ENCODE measurements around the gene TRIM17.

TRIM17 gene

DNA sequence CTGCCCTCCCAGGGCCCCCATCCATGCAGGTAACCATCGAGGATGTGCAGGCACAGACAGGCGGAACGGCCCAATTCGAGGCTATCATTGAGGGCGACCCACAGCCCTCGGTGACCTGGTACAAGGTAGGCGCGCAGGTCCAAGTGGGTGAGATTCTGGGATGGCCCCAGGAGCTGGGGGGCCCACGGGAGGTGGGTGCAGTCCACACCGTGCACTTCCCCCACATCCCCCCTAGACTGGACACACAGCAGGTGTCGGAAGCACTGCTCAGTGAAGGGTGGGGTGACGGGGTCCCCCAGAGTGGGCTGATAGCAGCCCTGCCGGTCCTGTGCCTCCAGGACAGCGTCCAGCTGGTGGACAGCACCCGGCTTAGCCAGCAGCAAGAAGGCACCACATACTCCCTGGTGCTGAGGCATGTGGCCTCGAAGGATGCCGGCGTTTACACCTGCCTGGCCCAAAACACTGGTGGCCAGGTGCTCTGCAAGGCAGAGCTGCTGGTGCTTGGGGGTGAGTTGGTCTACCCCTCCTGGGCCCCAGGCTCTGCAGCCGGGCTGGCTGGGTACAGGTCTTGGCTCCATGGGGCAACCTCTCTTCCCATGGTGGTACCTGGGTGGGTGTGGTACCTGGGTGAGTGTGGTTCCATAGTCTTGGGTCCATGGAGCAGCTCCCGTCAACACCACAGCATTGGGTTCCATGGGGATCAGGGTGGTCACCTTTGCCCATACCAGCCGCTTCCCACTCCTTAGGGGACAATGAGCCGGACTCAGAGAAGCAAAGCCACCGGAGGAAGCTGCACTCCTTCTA, 50.4 kb downstream of the TRIM17 start:
- TF ChIP-seq TAF1 (IDR thresholded peaks at IDR 0.05; ENCODE audit: low read depth): no peak
- no peak for TF ChIP-seq ZBTB7A (IDR thresholded peaks at IDR 0.05; ENCODE audit: low read depth)
- TF ChIP-seq, protein P1, sequence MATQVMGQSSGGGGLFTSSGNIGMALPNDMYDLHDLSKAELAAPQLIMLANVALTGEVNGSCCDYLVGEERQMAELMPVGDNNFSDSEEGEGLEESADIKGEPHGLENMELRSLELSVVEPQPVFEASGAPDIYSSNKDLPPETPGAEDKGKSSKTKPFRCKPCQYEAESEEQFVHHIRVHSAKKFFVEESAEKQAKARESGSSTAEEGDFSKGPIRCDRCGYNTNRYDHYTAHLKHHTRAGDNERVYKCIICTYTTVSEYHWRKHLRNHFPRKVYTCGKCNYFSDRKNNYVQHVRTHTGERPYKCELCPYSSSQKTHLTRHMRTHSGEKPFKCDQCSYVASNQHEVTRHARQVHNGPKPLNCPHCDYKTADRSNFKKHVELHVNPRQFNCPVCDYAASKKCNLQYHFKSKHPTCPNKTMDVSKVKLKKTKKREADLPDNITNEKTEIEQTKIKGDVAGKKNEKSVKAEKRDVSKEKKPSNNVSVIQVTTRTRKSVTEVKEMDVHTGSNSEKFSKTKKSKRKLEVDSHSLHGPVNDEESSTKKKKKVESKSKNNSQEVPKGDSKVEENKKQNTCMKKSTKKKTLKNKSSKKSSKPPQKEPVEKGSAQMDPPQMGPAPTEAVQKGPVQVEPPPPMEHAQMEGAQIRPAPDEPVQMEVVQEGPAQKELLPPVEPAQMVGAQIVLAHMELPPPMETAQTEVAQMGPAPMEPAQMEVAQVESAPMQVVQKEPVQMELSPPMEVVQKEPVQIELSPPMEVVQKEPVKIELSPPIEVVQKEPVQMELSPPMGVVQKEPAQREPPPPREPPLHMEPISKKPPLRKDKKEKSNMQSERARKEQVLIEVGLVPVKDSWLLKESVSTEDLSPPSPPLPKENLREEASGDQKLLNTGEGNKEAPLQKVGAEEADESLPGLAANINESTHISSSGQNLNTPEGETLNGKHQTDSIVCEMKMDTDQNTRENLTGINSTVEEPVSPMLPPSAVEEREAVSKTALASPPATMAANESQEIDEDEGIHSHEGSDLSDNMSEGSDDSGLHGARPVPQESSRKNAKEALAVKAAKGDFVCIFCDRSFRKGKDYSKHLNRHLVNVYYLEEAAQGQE (IDR thresholded peaks at IDR 0.05; ENCODE audit: low read depth): no peak
- no peak for TF ChIP-seq NFIC (IDR thresholded peaks at IDR 0.05)
- no peak for TF ChIP-seq CREB1 (IDR thresholded peaks at IDR 0.05; ENCODE audit: low read depth)
- TF ChIP-seq TEAD4 (IDR thresholded peaks at IDR 0.05): no peak
- TF ChIP-seq, protein P2, sequence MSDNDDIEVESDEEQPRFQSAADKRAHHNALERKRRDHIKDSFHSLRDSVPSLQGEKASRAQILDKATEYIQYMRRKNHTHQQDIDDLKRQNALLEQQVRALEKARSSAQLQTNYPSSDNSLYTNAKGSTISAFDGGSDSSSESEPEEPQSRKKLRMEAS (IDR thresholded peaks at IDR 0.05): no peak
- TF ChIP-seq RAD21 (IDR thresholded peaks at IDR 0.05; ENCODE audit: low read depth): no peak
- TF ChIP-seq, protein P3, sequence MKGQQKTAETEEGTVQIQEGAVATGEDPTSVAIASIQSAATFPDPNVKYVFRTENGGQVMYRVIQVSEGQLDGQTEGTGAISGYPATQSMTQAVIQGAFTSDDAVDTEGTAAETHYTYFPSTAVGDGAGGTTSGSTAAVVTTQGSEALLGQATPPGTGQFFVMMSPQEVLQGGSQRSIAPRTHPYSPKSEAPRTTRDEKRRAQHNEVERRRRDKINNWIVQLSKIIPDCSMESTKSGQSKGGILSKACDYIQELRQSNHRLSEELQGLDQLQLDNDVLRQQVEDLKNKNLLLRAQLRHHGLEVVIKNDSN (IDR thresholded peaks at IDR 0.05): no peak
- no peak for TF ChIP-seq CEBPB (IDR thresholded peaks at IDR 0.05)
- no peak for TF ChIP-seq EGR1 (IDR thresholded peaks at IDR 0.05)
- no peak for TF ChIP-seq YY1 (IDR thresholded peaks at IDR 0.05; ENCODE audit: low read depth)
- no peak for TF ChIP-seq FOXM1 (IDR thresholded peaks at IDR 0.05; ENCODE audit: borderline replicate concordance, low read depth)
- no peak for TF ChIP-seq TCF12 (IDR thresholded peaks at IDR 0.05; ENCODE audit: low read depth)
- no peak for TF ChIP-seq EP300 (IDR thresholded peaks at IDR 0.05; ENCODE audit: borderline replicate concordance)

DNA sequence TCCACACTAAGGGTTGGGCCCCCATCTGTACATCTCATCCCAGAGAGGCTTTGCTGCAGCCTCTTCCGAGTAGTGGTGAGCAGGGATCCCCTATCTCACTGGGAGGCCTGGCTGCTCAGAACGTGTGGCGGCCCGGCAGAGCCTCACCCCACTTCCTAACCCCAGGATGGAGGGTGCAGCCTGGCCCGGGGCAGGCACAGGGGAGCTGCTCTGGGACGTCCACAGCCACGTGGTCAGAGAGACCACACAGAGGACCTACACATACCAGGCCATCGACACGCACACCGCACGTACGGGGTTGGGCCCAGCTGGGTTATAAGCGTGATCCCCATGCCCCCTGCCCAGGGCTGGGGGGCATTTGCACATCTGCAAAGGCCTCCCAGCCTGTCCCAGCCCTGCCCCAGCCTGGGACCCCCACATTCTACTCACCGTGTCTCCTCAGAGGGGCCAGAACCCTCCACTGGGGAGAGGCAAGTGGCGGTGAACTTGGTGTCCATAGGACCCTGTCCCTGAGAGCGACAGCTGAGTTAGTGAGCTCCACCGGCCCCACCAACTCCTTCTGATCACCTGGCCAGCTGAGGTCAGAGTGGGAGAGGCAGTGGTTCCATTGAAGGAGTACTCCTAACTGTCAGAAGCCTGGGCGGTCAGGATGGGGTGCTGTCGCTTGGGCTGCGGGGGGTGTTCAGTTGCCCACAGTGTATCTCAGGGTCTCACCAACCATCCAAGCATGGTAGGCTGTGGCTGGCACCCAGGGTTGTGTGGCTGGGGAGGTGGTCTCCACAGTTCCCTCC, 51.2 kb downstream of the TRIM17 start:
- TF ChIP-seq EP300 (IDR thresholded peaks at IDR 0.05; ENCODE audit: borderline replicate concordance) (no peak), FOXM1 (IDR thresholded peaks at IDR 0.05; ENCODE audit: borderline replicate concordance, low read depth) (no peak), CREB1 (IDR thresholded peaks at IDR 0.05; ENCODE audit: low read depth) (no peak), ZBTB7A (IDR thresholded peaks at IDR 0.05; ENCODE audit: low read depth) (no peak), EGR1 (IDR thresholded peaks at IDR 0.05) (no peak), RAD21 (IDR thresholded peaks at IDR 0.05; ENCODE audit: low read depth) (no peak), TAF1 (IDR thresholded peaks at IDR 0.05; ENCODE audit: low read depth) (no peak), NFIC (IDR thresholded peaks at IDR 0.05) (no peak)
- TF ChIP-seq, protein P2 (IDR thresholded peaks at IDR 0.05): no peak
- TF ChIP-seq, protein P1 (IDR thresholded peaks at IDR 0.05; ENCODE audit: low read depth): no peak

DNA sequence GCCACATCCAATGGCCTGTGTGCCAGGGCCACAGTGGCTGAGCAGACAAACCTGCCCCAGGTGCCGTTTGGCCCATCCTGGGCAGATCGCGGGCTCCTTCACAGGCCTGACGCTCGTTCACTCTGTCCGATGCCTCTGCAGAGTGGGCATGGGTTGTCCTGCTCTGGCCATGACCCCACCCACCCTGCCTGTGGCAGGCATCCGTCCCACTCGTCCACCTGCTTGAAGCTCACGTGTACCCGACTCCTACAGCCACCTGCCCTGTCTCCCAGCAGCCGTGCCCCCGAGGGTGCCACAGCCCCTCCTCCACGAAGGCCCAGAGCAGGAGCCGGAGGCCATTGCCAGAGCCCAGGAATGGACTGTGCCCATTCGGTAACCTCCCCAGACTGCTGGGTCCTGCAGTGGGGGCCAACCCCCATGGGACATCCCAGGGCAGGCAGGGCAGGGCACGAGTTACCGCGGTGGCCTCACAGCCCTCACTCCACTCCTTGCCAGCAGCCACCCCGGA, 51.9 kb downstream of the TRIM17 start:
- TF ChIP-seq CREB1 (IDR thresholded peaks at IDR 0.05; ENCODE audit: low read depth) (no peak), EP300 (IDR thresholded peaks at IDR 0.05; ENCODE audit: borderline replicate concordance) (no peak), TAF1 (IDR thresholded peaks at IDR 0.05; ENCODE audit: low read depth) (no peak), EGR1 (IDR thresholded peaks at IDR 0.05) (no peak), CEBPB (IDR thresholded peaks at IDR 0.05) (no peak), RAD21 (IDR thresholded peaks at IDR 0.05; ENCODE audit: low read depth) (no peak)
- TF ChIP-seq, protein P2 (IDR thresholded peaks at IDR 0.05): no peak

DNA sequence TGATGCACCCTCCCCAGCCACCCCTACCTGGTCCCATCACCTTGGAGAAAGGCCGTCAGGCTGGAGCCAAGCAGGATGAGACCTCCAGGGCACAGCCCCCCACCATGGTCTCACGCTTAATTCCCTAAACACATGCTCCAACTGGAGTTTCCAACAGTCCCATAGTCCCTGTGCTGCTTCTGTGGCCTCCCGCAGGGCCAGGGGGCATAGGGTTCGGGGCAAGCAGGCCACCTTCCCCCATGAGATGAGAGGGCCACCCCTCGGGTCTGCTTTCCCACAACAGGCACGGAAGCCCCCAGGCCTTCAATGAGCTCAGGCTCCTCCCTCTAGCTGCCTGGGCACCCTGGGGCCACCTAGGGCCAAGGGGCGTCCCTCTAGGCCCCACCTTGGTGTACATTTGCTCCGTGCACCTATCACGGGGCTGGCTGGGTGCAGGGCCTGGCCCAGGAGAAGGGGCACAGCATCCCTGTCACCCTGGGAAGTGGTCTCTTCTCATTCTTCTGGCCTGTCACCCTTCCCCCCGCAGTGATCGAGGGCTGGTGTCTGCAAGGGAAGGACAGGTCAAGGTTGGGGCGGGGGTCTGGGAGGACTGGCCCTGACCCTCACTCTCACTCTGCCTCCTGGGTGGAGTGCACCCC, 52.5 kb downstream of the TRIM17 start:
- TF ChIP-seq EP300 (IDR thresholded peaks at IDR 0.05; ENCODE audit: borderline replicate concordance): no peak
- no peak for TF ChIP-seq FOXM1 (IDR thresholded peaks at IDR 0.05; ENCODE audit: borderline replicate concordance, low read depth)
- no peak for TF ChIP-seq RAD21 (IDR thresholded peaks at IDR 0.05; ENCODE audit: low read depth)
- no peak for TF ChIP-seq CEBPB (IDR thresholded peaks at IDR 0.05)
- no peak for TF ChIP-seq TAF1 (IDR thresholded peaks at IDR 0.05; ENCODE audit: low read depth)
- TF ChIP-seq EGR1 (IDR thresholded peaks at IDR 0.05): no peak
- TF ChIP-seq CREB1 (IDR thresholded peaks at IDR 0.05; ENCODE audit: low read depth): no peak
- TF ChIP-seq, protein P2 (IDR thresholded peaks at IDR 0.05): no peak
- no peak for TF ChIP-seq YY1 (IDR thresholded peaks at IDR 0.05; ENCODE audit: low read depth)
- TF ChIP-seq TCF12 (IDR thresholded peaks at IDR 0.05; ENCODE audit: low read depth): no peak
- TF ChIP-seq, protein P1 (IDR thresholded peaks at IDR 0.05; ENCODE audit: low read depth): no peak
- TF ChIP-seq, protein P3 (IDR thresholded peaks at IDR 0.05): no peak
- TF ChIP-seq TEAD4 (IDR thresholded peaks at IDR 0.05): no peak
- TF ChIP-seq ZBTB7A (IDR thresholded peaks at IDR 0.05; ENCODE audit: low read depth): no peak
- no peak for TF ChIP-seq NFIC (IDR thresholded peaks at IDR 0.05)
